CD14-positive monocyte (primary cell): Measurements from ENCODE around the gene ARHGAP10. TPM values are rescaled to one million over a fixed set of nuclear protein-coding genes. Genes with fewer than 3 reads are reported as not detected.
A peak's percentile ranks its signal among the peaks of the same experiment; 100 is the strongest.

Experiments
- DNase-seq, 3 donors: peaks; one replicate each; pipeline ENCODE4 v3.0.0-alpha.2; 2011 to 2022
- H2AFZ ChIP-seq: 2 replicates; pipeline ENCODE4 v1.6.0; 2012; ENCODE audit warnings: mild to moderate bottlenecking, low read depth, low read length, inconsistent platforms; ENCODE audit not compliant: insufficient read depth, poor library complexity, severe bottlenecking
- H3K27ac ChIP-seq, 2 donors: 1 replicate in 1 of 2; 2 replicates in 1 of 2; pipeline ENCODE4 v1.5.1; 2012 to 2013; ENCODE audit warnings: low read length in 2 of 2, control low read depth in 1 of 2, inconsistent platforms in 1 of 2, low read depth in 1 of 2, mild to moderate bottlenecking in 1 of 2
- H3K27me3 ChIP-seq, 2 donors: one replicate each; pipeline versions ENCODE4 v1.6.0 to v1.6.1; 2011 to 2013; ENCODE audit warnings: low read length in 2 of 2; ENCODE audit not compliant: control insufficient read depth in 2 of 2, insufficient read depth in 2 of 2
- H3K36me3 ChIP-seq, 2 donors: replicated peaks in 1 of 2; 1 replicate in 1 of 2; 2 replicates in 1 of 2; pipeline versions ENCODE4 v1.5.1 to v1.6.1; 2012 to 2013; ENCODE audit warnings: low read length in 2 of 2, control low read depth in 1 of 2, inconsistent platforms in 1 of 2, mild to moderate bottlenecking in 1 of 2; ENCODE audit not compliant: insufficient read depth in 2 of 2, control insufficient read depth in 1 of 2
- H3K4me1 ChIP-seq, 2 donors: 1 replicate in 1 of 2; 2 replicates in 1 of 2; pipeline versions ENCODE4 v1.5.1 to v1.6.1; 2012 to 2013; ENCODE audit warnings: low read length in 2 of 2, control low read depth in 1 of 2, inconsistent platforms in 1 of 2, mild to moderate bottlenecking in 1 of 2, moderate library complexity in 1 of 2; ENCODE audit not compliant: insufficient read depth in 2 of 2, control insufficient read depth in 1 of 2
- H3K4me2 ChIP-seq: replicated peaks from 2 replicates; pipeline ENCODE3; 2012; ENCODE audit warnings: low read length, moderate library complexity, mild to moderate bottlenecking; ENCODE audit not compliant: poor library complexity, severe bottlenecking; ENCODE audit errors: extremely low read depth
- H3K4me3 ChIP-seq, 3 experiments: fragments of 200-600 bp in 1 of 3; sonication (generic) in 1 of 3; replicated peaks in 1 of 3; 1 replicate in 2 of 3; 2 replicates in 1 of 3; pipeline ENCODE4 v1.5.1; 2011 to 2013; ENCODE audit warnings: low read length in 3 of 3, mild to moderate bottlenecking in 3 of 3, control low read depth in 2 of 3, low read depth in 2 of 3, inconsistent platforms in 1 of 3, moderate library complexity in 1 of 3
- H3K79me2 ChIP-seq: 2 replicates; pipeline ENCODE4 v1.6.0; 2012; ENCODE audit warnings: mild to moderate bottlenecking, control low read depth, inconsistent platforms, low read length, moderate library complexity; ENCODE audit not compliant: insufficient read depth
- H3K9ac ChIP-seq: 2 replicates; pipeline ENCODE4 v1.6.0; 2017; ENCODE audit warnings: low read length, mild to moderate bottlenecking; ENCODE audit not compliant: insufficient read depth, poor library complexity, severe bottlenecking
- H3K9me3 ChIP-seq, 2 donors: replicated peaks in 1 of 2; 1 replicate in 1 of 2; 2 replicates in 1 of 2; pipeline versions ENCODE4 v1.5.1 to v1.6.1; 2012 to 2013; ENCODE audit warnings: low read length in 2 of 2, control low read depth in 1 of 2; ENCODE audit not compliant: control insufficient read depth in 1 of 2, insufficient read depth in 1 of 2
- H4K20me1 ChIP-seq: 2 replicates; pipeline ENCODE4 v1.6.0; 2012; ENCODE audit warnings: mild to moderate bottlenecking, low read length, control low read depth, moderate library complexity; ENCODE audit not compliant: insufficient read depth
- H3K27ac Mint-ChIP-seq, 7 donors: one replicate each; pipeline ENCODE4 v1.8.0; 2020; ENCODE audit warnings: mild to moderate bottlenecking in 7 of 7, mixed read lengths in 7 of 7, moderate library complexity in 6 of 7, inconsistent platforms in 2 of 7
- H3K27me3 Mint-ChIP-seq, 3 donors: one replicate each; pipeline ENCODE4 v1.8.0; 2021 to 2022; ENCODE audit warnings: low read depth in 3 of 3, mild to moderate bottlenecking in 3 of 3, mixed read lengths in 3 of 3, moderate library complexity in 3 of 3, inconsistent platforms in 1 of 3
- H3K36me3 Mint-ChIP-seq, 2 donors: one replicate each; pipeline ENCODE4 v1.8.0; 2020; ENCODE audit warnings: mixed read lengths in 2 of 2, inconsistent platforms in 1 of 2, mild to moderate bottlenecking in 1 of 2
- H3K4me1 Mint-ChIP-seq: one replicate; pipeline ENCODE4 v1.8.0; 2020; ENCODE audit warnings: mild to moderate bottlenecking, mixed read lengths
- H3K4me3 Mint-ChIP-seq, 2 donors: one replicate each; pipeline ENCODE4 v1.8.0; 2020; ENCODE audit warnings: mild to moderate bottlenecking in 2 of 2, mixed read lengths in 2 of 2, moderate library complexity in 1 of 2
- H3K9me3 Mint-ChIP-seq, 7 donors: one replicate each; pipeline ENCODE4 v1.8.0; 2020 to 2022; ENCODE audit warnings: mixed read lengths in 7 of 7, mild to moderate bottlenecking in 6 of 7, moderate library complexity in 6 of 7, inconsistent platforms in 2 of 7
- WGBS: methylation state at CpG from one replicate; pipeline ENCODE4 v1.1.5; 2013; ENCODE audit warnings: missing lambda C conversion rate; ENCODE audit not compliant: insufficient coverage; 5-methylcytosine and 5-hydroxymethylcytosine counted together
- intact Hi-C, 2 donors: fragments of 100-400 bp; cut with micrococcal nuclease; formaldehyde crosslinking; loops; one replicate each; pipeline versions ENCODE4 v1.15.0 to v1.15.1; 2023
- polyA plus RNA-seq, 3 donors: library from polyadenylated mRNA; depleted of rRNA in 1 of 3; unstranded in 2 of 3; stranded (reverse) in 1 of 3; fragments of 300-500 nt in 2 of 3; fragments of >200 nt in 1 of 3; fragmentation: Illumina TruSeq in 2 of 3; gene quantifications; 1 replicate in 2 of 3; 2 replicates in 1 of 3; pipeline ENCODE4 v1.2.3, GENCODE V29; 2012 to 2021
- TF ChIP-seq, protein P1 (sequence below): fragments of 200-600 bp; IDR thresholded peaks from one replicate; pipeline ENCODE4 v1.8.0; 2022; ENCODE audit warnings: antibody characterized with exemption, mild to moderate bottlenecking

ARHGAP10 gene
- polyA plus RNA-seq, 3 donors, result 1.7 to 4.3 (median 3.0) TPM

DNA sequence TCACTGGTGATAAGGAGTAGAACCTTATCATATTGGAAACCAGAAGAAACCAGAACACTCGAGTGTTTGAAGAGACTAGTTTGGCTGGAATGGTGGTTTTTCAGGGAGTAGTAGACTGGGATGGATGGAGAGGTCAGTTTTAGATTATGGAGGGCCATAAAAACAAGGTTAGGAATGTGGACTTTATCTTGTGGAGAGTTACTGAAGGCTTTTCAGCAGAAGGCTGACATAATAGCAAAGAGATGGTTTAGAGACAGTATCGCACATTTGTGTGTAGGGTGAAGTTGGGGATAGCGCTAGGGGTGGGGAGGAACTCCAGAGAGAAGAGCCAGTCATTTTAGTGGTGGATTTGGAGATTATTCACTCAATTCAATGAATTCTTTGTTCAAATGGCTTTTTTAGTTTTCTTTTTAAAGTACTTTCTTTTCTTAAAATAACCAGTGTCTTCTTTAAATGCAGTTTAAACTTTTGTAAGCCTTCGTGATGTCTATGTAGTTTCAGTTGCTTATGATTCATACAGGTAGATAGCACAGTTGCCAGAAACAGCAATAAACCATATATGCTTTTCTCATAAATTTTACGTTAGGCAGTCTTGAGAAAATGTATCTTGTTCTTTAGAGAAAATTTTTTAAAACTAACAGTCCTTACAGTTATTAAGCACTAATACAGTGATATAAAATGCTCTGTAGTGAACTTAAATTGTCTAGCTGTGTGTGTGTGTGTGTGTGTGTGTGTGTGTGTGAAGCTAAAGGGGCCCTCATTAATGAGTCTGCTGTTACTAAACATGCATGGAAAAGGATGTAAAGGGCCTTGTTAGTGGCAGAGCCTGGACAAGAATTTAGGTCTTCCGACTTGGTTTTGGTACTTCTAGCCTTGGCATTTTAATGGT lies 3.8 kb downstream of the ARHGAP10 start:
- Histone ChIP-seq H3K27me3 (peaks cover 0 to 5% of the 10 kb centered on the region in 2 donors), H3K4me2 (no peak overlapping the region), H3K27ac (no peak overlapping the region), H3K4me1 (peaks cover 19 to 31% of the 10 kb centered on the region in 2 donors), H2AFZ (no peak overlapping the region), H3K79me2 (peaks cover 32% of the 10 kb centered on the region), H3K9me3 (no peaks in the 10 kb centered on the region), H3K4me3 (no peak overlapping the region), H4K20me1 (peaks cover 5% of the 10 kb centered on the region), H3K36me3 (no peaks in the 10 kb centered on the region), H3K9ac (no peak overlapping the region)
- no peak overlapping the region for H3K4me3 Mint-ChIP-seq
- H3K4me1 Mint-ChIP-seq, result peaks cover 26% of the 10 kb centered on the region
- H3K9me3 Mint-ChIP-seq, result no peaks in the 10 kb centered on the region
- no peak for DNase-seq
- H3K27me3 Mint-ChIP-seq, result peaks cover 5 to 15% (median 11%) of the 10 kb centered on the region in 3 donors
- 96% methylated on average over 2 of the region's 6 CpGs for WGBS
- no peaks in the 10 kb centered on the region for H3K36me3 Mint-ChIP-seq
- TF ChIP-seq, protein P1, sequence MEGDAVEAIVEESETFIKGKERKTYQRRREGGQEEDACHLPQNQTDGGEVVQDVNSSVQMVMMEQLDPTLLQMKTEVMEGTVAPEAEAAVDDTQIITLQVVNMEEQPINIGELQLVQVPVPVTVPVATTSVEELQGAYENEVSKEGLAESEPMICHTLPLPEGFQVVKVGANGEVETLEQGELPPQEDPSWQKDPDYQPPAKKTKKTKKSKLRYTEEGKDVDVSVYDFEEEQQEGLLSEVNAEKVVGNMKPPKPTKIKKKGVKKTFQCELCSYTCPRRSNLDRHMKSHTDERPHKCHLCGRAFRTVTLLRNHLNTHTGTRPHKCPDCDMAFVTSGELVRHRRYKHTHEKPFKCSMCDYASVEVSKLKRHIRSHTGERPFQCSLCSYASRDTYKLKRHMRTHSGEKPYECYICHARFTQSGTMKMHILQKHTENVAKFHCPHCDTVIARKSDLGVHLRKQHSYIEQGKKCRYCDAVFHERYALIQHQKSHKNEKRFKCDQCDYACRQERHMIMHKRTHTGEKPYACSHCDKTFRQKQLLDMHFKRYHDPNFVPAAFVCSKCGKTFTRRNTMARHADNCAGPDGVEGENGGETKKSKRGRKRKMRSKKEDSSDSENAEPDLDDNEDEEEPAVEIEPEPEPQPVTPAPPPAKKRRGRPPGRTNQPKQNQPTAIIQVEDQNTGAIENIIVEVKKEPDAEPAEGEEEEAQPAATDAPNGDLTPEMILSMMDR, result no peak
- intact Hi-C loops, result loop anchor here in 1 of 2 donors (10.0 kb wide), 1 partner anchor 129 kb away; no protein-coding TSS in a partner anchor
- H3K27ac Mint-ChIP-seq, result no peak overlapping the region

DNA sequence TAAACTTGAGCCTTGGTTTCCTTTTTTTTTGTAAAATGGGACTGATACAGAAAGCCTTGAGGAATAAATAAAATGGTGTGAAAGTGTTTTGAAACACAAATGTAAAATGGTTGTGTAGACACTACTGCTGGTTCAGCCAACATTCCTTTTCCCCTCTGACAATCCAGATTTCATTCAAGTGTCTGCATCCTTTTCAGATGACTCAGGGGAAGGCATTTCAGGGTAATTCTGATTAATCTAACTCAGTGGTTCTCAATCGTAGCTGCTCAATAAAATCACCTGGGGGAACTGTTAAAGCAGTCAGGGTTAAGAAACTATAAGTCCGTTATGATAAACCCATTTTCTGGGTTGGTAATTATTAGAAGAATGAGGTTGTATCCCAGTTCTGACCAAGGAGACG lies 4.6 kb downstream of the ARHGAP10 start:
- Mint-ChIP-seq H3K9me3 (no peaks in the 10 kb centered on the region), H3K4me1 (peaks cover 23% of the 10 kb centered on the region), H3K27me3 (peaks cover 5 to 12% (median 11%) of the 10 kb centered on the region in 3 donors), H3K4me3 (no peak overlapping the region), H3K36me3 (no peaks in the 10 kb centered on the region), H3K27ac (peak overlapping the region in 1 of 7 donors; percentile 22)
- TF ChIP-seq, protein P1, result no peak
- Histone ChIP-seq H3K36me3 (no peaks in the 10 kb centered on the region), H3K27ac (no peak overlapping the region), H3K27me3 (peaks cover 0 to 5% of the 10 kb centered on the region in 2 donors), H3K9ac (no peak overlapping the region), H3K4me2 (no peak overlapping the region), H3K4me3 (no peak overlapping the region), H3K79me2 (peaks cover 32% of the 10 kb centered on the region), H2AFZ (no peak overlapping the region), H4K20me1 (peaks cover 5% of the 10 kb centered on the region), H3K9me3 (no peaks in the 10 kb centered on the region), H3K4me1 (peaks cover 16 to 26% of the 10 kb centered on the region in 2 donors)
- DNase-seq, result no peak
- WGBS, result 86% methylated on average over 3 of the region's 3 CpGs
- intact Hi-C loops, result loop anchor here in 1 of 2 donors (10.0 kb wide), 1 partner anchor 128 kb away; no protein-coding TSS in a partner anchor
